Panc1 (cell line): ENCODE results near the gene SAFB2. TPM values are rescaled to one million over a fixed set of nuclear protein-coding genes. Genes with fewer than 3 reads are reported as not detected.

ENCODE experiments used
- ATAC-seq: fragments of 200-7000 bp; cut with Tn5 transposase; 2 replicates; pipeline ENCODE4 v1.9.1; 2020; ENCODE audit warnings: mild to moderate bottlenecking, moderate library complexity
- BruUV-seq: library from RNA; stranded (reverse); fragments of 400-500 nt; replicated peaks from 2 replicates; lab custom pipeline; 2021; lab: Mats Ljungman, UMichigan
- CTCF ChIA-PET: fragments of 300-600 bp; sonication (Branson Sonifier 250); formaldehyde crosslinking; loops from one replicate; lab custom pipeline; 2022; ENCODE audit warnings: antibody characterized with exemption; lab: Charles Lee
- POLR2A ChIA-PET: fragments of 300-600 bp; sonication (Branson Sonifier 250); formaldehyde crosslinking; loops from one replicate; lab custom pipeline; 2022; ENCODE audit warnings: antibody characterized with exemption; lab: Charles Lee
- DNase-seq: peaks from one replicate; pipeline ENCODE4 v3.0.0-alpha.2; 2010; ENCODE audit warnings: low read depth, low spot score
- H3K27ac ChIP-seq: 2 replicates; pipeline ENCODE4 v1.5.1; 2011; ENCODE audit warnings: mild to moderate bottlenecking, low read length, inconsistent platforms
- H3K27me3 ChIP-seq: fragments of 200-500 bp; sonication (Bioruptor generic); 2 replicates; pipeline ENCODE4 v1.6.0; 2014; ENCODE audit warnings: low read length, inconsistent platforms; ENCODE audit not compliant: control insufficient read depth, insufficient read depth
- H3K36me3 ChIP-seq: fragments of 200-500 bp; sonication (Bioruptor generic); 2 replicates; pipeline ENCODE4 v1.5.1; 2014; ENCODE audit warnings: inconsistent platforms, mild to moderate bottlenecking, low read length, moderate library complexity; ENCODE audit not compliant: control insufficient read depth, insufficient read depth
- H3K4me1 ChIP-seq: 2 replicates; pipeline ENCODE4 v1.5.1; 2011; ENCODE audit warnings: inconsistent platforms, mild to moderate bottlenecking, low read length, moderate library complexity; ENCODE audit not compliant: control insufficient read depth, insufficient read depth
- H3K4me3 ChIP-seq, 2 experiments: 2 replicates each; pipeline ENCODE4 v1.5.1; 2011 to 2012; ENCODE audit warnings: low read depth in 2 of 2, low read length in 2 of 2, mild to moderate bottlenecking in 2 of 2, inconsistent platforms in 1 of 2, moderate library complexity in 1 of 2
- H3K9me3 ChIP-seq: fragments of 200-500 bp; sonication (Bioruptor generic); 2 replicates; pipeline ENCODE4 v1.5.1; 2014; ENCODE audit warnings: low read depth, mild to moderate bottlenecking, inconsistent platforms, low read length, moderate library complexity; ENCODE audit not compliant: control insufficient read depth, insufficient read depth
- POLR2AphosphoS5 ChIP-seq: IDR thresholded peaks from 2 replicates; pipeline ENCODE4 v1.6.1; 2012; ENCODE audit warnings: mild to moderate bottlenecking, low read depth, low read length, moderate library complexity
- SIN3A ChIP-seq: IDR thresholded peaks from 2 replicates; pipeline ENCODE4 v1.6.1; 2012; ENCODE audit warnings: low read depth, mild to moderate bottlenecking, low read length, moderate library complexity, borderline replicate concordance; ENCODE audit not compliant: insufficient read depth
- TCF7L2 ChIP-seq: IDR thresholded peaks from 2 replicates; pipeline ENCODE4 v1.6.1; 2011; ENCODE audit warnings: mild to moderate bottlenecking, low read depth, low read length, inconsistent platforms
- in situ Hi-C: cut with HindIII; loops from 2 replicates; pipeline ENCODE4 v1.10.0; 2016; ENCODE audit warnings: low sequenced_read_pairs, low pct_unique_long_range_greater_than_20kb
- intact Hi-C: fragments of 100-400 bp; cut with micrococcal nuclease; formaldehyde crosslinking; loops from one replicate; pipeline ENCODE4 v1.10.0; 2022; ENCODE audit not compliant: unreplicated experiment
- total RNA-seq: library from RNA; stranded (reverse); gene quantifications from one replicate; pipeline ENCODE4 v1.2.1, GENCODE V29; 2021; ENCODE audit not compliant: unreplicated experiment
- TF ChIP-seq, protein P1 (sequence below): fragments of 450-650 bp; IDR thresholded peaks from 2 replicates; pipeline ENCODE4 v1.5.1; 2017; ENCODE audit warnings: mild to moderate bottlenecking
- TF ChIP-seq, protein P2 (sequence below), 2 experiments: IDR thresholded peaks; 2 replicates each; pipeline ENCODE4 v1.6.1; 2011 to 2012; ENCODE audit warnings: low read depth in 2 of 2, control low read depth in 1 of 2, low read length in 1 of 2, mild to moderate bottlenecking in 1 of 2, moderate library complexity in 1 of 2; ENCODE audit not compliant: insufficient read depth in 1 of 2

Gene SAFB2
- total RNA-seq, 1 experiment from 2014 or later, result 83.5 TPM

DNA sequence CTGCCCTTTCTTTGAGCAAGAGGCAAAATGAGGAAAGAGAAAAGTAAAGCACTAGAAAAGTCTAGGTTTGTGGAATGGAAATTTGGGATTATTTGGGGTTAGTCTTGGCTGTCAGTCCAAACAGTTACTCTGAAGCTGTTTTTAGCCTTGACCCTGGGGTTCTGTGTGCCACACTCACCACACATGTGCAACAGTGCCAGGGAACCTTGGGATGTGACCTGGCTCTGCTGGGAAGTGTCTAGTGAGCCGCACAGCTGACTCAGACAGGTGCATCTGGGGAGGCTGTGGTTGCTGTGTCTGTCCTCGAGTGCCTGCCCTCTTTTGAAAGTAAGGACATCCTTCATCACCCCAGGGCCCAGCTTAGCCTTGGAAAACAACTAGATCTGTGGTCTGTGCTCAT lies 41.9 kb upstream of the SAFB2 start:
- ATAC-seq (no peak), DNase-seq (no peak)
- Histone ChIP-seq H3K4me1 (no peaks in the 10 kb centered on the region), H3K9me3 (no peaks in the 10 kb centered on the region), H3K27ac (no peak overlapping the region), H3K27me3 (no peaks in the 10 kb centered on the region), H3K4me3 (no peak overlapping the region), H3K36me3 (peaks cover 12% of the 10 kb centered on the region)
- POLR2A ChIA-PET, result no interaction called here
- TF ChIP-seq, protein P1, sequence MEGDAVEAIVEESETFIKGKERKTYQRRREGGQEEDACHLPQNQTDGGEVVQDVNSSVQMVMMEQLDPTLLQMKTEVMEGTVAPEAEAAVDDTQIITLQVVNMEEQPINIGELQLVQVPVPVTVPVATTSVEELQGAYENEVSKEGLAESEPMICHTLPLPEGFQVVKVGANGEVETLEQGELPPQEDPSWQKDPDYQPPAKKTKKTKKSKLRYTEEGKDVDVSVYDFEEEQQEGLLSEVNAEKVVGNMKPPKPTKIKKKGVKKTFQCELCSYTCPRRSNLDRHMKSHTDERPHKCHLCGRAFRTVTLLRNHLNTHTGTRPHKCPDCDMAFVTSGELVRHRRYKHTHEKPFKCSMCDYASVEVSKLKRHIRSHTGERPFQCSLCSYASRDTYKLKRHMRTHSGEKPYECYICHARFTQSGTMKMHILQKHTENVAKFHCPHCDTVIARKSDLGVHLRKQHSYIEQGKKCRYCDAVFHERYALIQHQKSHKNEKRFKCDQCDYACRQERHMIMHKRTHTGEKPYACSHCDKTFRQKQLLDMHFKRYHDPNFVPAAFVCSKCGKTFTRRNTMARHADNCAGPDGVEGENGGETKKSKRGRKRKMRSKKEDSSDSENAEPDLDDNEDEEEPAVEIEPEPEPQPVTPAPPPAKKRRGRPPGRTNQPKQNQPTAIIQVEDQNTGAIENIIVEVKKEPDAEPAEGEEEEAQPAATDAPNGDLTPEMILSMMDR, result no peak
- no peak for TF ChIP-seq TCF7L2
- no peak for TF ChIP-seq POLR2AphosphoS5
- TF ChIP-seq SIN3A, result no peak
- TF ChIP-seq, protein P2, sequence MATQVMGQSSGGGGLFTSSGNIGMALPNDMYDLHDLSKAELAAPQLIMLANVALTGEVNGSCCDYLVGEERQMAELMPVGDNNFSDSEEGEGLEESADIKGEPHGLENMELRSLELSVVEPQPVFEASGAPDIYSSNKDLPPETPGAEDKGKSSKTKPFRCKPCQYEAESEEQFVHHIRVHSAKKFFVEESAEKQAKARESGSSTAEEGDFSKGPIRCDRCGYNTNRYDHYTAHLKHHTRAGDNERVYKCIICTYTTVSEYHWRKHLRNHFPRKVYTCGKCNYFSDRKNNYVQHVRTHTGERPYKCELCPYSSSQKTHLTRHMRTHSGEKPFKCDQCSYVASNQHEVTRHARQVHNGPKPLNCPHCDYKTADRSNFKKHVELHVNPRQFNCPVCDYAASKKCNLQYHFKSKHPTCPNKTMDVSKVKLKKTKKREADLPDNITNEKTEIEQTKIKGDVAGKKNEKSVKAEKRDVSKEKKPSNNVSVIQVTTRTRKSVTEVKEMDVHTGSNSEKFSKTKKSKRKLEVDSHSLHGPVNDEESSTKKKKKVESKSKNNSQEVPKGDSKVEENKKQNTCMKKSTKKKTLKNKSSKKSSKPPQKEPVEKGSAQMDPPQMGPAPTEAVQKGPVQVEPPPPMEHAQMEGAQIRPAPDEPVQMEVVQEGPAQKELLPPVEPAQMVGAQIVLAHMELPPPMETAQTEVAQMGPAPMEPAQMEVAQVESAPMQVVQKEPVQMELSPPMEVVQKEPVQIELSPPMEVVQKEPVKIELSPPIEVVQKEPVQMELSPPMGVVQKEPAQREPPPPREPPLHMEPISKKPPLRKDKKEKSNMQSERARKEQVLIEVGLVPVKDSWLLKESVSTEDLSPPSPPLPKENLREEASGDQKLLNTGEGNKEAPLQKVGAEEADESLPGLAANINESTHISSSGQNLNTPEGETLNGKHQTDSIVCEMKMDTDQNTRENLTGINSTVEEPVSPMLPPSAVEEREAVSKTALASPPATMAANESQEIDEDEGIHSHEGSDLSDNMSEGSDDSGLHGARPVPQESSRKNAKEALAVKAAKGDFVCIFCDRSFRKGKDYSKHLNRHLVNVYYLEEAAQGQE (IDR thresholded peaks at IDR 0.05; ENCODE audit: insufficient read depth in 1 of 2, low read depth in 2 of 2, low read length in 1 of 2), result no peak
- in situ Hi-C loops, result no loop called here
- intact Hi-C loops, result no loop called here
- CTCF ChIA-PET, result interaction anchor here (0.5 kb wide), 1 partner anchor 1017 kb away, joined by 6 read pairs; no protein-coding TSS in a partner anchor
- no TSS peak for BruUV-seq

DNA sequence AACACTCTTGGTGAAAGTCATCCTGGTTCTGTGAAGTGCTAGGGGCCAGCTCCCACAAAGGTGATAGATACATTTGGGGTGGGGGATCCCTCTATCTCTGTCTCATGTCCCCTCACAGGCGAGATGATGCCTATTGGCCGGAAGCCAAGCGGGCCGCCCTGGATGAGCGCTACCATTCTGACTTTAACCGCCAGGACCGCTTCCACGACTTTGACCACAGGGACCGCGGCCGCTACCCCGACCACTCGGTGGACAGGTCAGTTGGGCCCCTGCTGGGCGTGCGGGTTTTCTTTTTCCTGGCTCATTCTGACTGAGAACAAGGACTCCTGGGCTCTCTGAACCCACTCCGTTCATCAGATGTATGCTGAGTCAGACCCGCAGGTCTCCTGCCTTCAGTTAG lies 41.3 kb upstream of the SAFB2 start:
- intact Hi-C loops, result no loop called here
- CTCF ChIA-PET, result no interaction called here
- TF ChIP-seq, protein P2 (IDR thresholded peaks at IDR 0.05; ENCODE audit: insufficient read depth in 1 of 2, low read depth in 2 of 2, low read length in 1 of 2), result no peak
- no peak for TF ChIP-seq TCF7L2
- TF ChIP-seq, protein P1, result no peak
- TF ChIP-seq POLR2AphosphoS5, result no peak
- TF ChIP-seq SIN3A, result no peak
- Histone ChIP-seq H3K4me1 (no peaks in the 10 kb centered on the region), H3K4me3 (no peak overlapping the region), H3K27ac (no peak overlapping the region), H3K36me3 (peaks cover 12% of the 10 kb centered on the region), H3K27me3 (no peaks in the 10 kb centered on the region), H3K9me3 (no peaks in the 10 kb centered on the region)
- ATAC-seq (no peak), DNase-seq (no peak)
- POLR2A ChIA-PET, result no interaction called here
- no TSS peak for BruUV-seq
- in situ Hi-C loops, result no loop called here
